ENCODE results near the gene C19orf81.

C19orf81 gene

GRCh38 chr19:50690439-50690838 is 41.2 kb downstream of the C19orf81 start:
- no peak for DNase-seq

DNA sequence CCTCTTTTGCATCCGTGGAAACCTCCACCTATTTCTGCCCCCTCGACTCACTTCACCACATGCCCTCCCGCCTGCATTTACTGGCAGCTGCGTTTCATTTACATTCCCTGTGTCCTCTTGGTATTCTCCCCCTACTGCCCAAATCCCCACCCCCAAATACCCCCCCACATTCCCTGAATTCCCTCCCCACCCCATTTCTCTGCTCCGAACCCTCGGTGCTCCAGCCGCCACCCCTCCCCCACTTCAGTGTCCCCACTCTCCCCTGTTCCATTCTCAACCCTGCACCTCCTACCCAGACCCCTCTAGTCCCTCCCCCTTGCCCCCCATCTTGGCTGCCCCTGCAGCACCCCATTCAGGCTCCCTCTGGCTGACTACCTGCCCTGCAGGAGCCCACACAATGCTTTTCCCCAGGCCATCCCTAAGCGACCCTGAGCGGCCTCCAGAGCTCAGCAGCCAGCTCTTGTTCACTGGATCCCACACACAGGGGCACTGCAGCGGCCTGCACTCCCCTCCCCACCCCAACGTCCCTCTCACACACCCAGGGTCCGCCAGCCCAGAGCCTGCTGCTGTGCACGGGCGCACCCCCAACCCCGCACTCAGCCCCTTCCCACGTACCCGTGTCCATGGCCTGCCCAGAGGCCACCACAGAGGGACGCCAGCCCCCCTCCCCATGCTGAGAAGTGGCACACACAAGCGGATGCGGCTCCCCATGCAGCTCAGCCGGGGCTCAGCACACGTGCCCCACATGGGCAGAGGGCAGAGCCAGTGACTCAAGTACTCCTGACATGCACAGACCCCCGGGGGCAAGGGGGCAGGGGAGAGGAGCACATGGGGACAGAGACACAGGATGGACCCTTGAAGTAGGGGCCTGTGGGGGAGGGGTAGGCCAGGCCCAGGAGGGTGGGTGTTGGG is 44.1 kb downstream of the C19orf81 start:
- no peak for DNase-seq

- no peak for DNase-seq
Observed at GRCh38 chr19:50694815-50695145, 45.5 kb downstream of the C19orf81 start.

- DNase-seq = peak; percentile 60
Observed at GRCh38 chr19:50695251-50696093, 46.2 kb downstream of the C19orf81 start.

GRCh38 chr19:50696094-50696483 is 46.8 kb downstream of the C19orf81 start:
- no peak for DNase-seq

GRCh38 chr19:50697414-50698124 is 48.3 kb downstream of the C19orf81 start:
- no peak for DNase-seq

GRCh38 chr19:50701367-50701985 is 52.2 kb downstream of the C19orf81 start:
- DNase-seq = no peak

DNA sequence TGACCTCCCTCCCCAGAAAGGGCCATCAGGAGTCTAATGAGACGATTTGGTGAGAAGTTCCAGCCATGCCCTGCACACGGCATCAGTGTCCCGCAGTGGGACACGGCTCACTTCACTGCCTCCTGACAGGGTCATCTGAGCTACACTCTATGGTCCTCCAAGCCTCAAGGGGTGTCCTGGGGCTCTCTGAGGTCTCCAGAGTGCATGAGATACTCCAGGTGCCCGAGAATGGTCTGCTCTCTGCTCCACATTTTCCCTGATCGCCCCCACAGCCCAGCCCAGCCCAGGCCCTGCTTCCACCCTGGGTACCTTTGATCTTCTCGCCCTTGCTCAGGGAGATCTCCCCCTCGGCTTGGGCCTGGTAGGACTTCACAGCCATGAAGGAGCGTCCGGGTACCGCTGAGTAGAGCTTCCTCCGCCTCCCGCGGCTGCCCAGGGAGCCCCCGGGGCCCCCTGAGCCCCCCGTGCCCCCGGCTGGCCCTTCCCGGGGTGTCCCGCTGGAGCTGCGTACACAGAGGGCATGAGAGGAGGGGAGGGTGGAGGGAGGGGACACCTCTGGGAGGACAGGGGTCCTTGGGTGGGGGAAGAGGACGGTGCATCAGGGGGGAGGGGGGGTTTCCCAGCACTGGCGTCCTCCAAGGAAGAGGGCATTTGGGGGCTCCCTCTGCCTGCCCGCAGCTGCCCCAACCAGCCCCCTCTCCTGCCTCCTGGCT is 53.1 kb downstream of the C19orf81 start:
- DNase-seq = no peak

DNA sequence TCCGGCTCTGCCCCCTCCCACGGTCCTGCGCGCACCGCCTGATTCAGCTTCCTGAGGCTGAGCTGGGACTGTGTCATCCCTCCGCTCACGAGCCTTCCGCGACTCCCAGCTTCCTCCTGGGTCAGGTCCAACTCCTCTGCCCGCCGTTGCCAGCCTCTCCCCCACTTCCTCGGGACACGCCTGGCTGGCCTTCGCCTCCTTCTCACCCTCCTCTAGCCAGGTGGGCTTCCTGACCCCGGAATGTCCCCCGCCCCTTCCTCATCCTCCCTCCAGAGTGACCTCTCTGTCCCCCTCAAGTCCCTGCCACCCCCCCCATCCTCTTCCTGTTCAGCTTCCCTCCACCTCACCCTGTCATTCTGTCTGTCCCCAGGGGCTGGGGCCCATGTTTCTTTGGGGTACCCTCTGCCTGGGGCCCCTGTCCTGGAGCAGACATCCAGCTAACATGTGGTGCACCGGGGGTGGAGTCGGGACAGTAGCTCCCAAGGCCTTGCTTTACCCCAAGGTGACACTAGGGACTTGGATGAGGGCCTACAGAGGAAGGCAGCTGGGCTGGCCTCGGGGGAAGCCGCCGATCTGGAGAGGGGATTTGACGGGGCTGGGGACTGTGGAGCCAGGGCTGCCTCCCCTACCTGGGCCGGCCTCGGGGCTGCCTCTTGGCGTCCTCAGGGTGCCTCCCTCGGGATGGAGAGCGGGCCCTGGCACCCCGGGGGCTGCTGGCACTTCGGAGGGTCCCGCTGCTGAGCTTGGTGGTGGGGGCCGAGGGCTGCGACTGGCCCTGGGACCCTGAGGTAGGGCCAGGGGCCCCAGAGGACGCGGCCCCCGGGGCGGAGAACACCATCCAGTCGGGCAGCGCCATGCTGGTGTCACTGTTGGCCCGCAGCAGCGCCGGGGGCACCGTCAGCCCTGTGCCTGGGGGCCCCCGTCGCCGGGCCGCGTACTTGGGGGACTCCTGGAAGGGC is 53.9 kb downstream of the C19orf81 start:
- no peak for DNase-seq

DNA sequence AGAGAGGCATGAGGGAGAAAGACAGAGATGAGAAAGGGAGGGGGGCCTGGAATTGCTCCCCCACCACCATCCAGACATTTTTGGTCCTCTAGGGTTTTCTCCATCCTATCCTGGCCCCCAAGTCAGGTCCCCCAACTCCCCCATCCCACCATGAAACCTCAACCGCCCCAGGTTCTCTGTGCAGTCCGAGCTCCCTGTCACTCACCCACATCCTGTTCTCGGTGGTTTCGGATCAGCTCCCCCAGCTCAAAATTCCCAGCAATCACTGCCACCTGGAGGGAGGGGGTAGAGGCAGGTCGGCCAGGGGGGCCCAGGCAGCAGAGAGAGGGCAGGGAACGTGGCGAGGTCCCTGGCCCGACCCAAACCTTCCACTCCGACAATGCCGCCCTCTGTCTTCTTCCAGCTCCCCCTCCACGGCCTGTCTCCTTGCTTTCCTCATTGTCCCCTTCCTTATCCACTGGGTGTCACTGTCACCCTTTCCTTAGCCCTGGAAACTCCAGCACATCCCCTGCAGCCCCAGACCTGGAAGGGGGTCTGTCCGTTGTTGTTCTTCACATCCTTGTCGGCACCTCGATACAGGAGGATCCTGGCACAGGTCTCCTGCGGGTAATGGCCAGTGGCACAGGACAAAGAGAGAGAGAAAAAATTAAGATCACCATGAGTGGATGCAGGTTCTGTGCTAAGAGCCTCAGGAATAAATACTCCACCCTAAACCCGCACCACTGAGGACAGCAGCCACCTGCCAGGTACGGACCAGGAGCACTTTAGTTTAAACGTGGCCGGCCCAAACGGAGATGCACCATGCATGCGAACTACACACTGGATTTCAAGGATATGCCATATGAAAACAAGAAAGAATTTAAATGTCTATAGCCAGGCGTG is 54.9 kb downstream of the C19orf81 start:
- peak; percentile 30 for DNase-seq

DNA sequence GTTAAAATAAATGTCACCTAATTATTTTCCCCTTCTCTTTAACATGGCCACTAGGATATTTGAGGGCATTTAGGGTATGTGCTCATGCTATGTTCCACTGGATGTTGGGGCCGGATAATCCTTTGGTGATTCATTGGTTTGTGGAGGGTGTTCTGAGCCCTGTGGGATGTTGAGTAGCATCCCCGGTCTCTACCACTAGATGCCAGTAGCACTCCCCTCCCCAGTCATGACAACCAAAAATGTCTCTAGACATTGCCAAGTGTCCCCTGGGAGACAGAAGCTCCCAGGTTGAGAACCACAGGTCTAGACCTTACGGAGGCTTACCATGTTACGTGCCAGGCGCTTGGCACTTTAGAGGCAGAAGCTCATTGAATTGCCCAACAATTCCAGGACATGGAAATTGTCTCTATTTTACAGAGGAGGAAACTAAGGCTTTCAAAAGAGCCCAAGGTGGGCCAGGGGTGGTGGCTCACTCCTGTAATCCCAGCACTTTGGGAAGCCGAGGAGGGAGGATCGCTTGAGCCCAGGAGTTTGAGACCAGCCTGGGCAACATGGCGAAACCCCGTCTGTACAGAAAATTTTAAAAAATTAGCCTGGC is 56.3 kb downstream of the C19orf81 start:
- DNase-seq = peak; percentile 82

DNA sequence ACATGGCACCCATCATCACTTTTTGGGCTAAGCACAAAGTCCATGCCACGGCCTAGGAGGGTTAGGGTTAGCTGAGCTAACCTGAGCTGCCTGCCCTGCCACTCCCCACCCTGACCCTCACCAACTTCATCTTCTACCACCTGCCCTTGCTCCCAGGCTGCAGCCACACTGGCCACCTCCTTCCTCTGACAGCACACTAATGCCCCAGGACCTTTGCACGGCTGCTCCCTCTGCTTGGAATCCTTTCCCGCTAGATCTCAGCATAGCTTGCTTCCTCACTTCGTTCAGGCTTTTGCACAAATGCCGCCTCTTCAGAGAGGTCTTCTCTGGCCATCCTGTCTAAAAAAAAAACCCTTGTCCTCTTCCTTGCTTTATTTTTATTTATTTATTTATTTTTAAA is 57.1 kb downstream of the C19orf81 start:
- DNase-seq = no peak

- no peak for DNase-seq
Observed at GRCh38 chr19:50708179-50708879, 59.1 kb downstream of the C19orf81 start.
